Measurements from ENCODE around the gene KIR2DL3.

KIR2DL3 gene

DNA sequence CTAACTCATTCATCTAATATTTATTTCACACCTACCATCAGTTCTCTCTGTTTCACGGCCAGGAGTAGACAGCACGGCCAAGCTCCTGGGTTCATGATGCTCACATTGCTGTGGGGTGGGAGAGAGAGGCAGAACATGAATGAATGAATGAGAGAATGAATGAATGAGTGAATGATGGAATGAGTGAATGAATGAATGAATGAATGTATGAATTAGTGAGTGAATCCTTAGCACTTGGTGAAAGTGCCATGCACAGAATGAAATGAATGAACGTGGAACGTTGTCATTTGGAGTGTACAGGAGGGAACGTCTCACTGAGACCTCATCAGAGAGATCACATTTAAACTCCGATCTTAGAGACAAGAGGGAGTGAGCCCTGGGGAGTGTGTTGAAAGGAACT is 53.2 kb downstream of the KIR2DL3 start (continued):
- TF ChIP-seq ZNF785 (tag by site-specific recombination; IDR thresholded peaks at IDR 0.05), result no peak
- no peak for TF ChIP-seq ZNF558 (tag by site-specific recombination; IDR thresholded peaks at IDR 0.05)
- TF ChIP-seq ZNF175 (tag by site-specific recombination; IDR thresholded peaks at IDR 0.05), result no peak
- TF ChIP-seq ZFP69B (tag by site-specific recombination; IDR thresholded peaks at IDR 0.05), result no peak
- no peak for TF ChIP-seq SALL2 (tag by site-specific recombination; IDR thresholded peaks at IDR 0.05; ENCODE audit: borderline replicate concordance)
- TF ChIP-seq ZNF473 (tag by site-specific recombination; IDR thresholded peaks at IDR 0.05), result no peak
- no peak for TF ChIP-seq WT1 (tag by site-specific recombination; IDR thresholded peaks at IDR 0.05)
- TF ChIP-seq SCRT2 (tag by site-specific recombination; IDR thresholded peaks at IDR 0.05), result no peak
- TF ChIP-seq ZNF398 (tag by site-specific recombination; IDR thresholded peaks at IDR 0.05), result no peak
- no peak for TF ChIP-seq ZNF530 (tag by site-specific recombination; IDR thresholded peaks at IDR 0.05; ENCODE audit: low read depth)
- no peak for TF ChIP-seq ZNF433 (tag by site-specific recombination; IDR thresholded peaks at IDR 0.05; ENCODE audit: low read depth)

DNA sequence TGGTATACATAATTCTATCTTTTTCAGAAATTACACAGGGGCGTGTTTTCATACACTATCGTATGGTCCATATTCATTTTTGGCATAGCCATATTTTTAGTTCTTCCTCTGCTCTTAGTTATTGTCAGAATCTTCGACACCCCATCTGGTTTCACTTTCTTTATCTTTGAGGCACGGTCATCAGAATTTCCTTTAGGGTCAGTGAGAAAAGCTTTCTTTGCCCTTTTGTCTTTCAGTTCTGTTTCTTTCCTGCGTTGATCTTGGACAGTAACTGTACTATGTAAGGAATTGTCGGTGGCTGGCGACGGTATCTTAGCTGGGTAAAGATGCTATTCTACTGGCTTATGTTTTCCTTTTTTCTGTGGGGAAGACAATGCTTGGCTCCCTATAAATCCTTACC is 54.5 kb downstream of the KIR2DL3 start:
- CTCF ChIA-PET, result no interaction called here
- Histone ChIP-seq H3K36me3 (ENCODE audit: control insufficient read depth in 2 of 2, insufficient read depth in 1 of 2, low read length in 2 of 2) (no peaks in the 10 kb centered on the region), H3K27ac (ENCODE audit: extremely low read depth, low read depth, low read length) (no peak overlapping the region), H3K4me1 (ENCODE audit: control insufficient read depth, insufficient read depth, low read length) (no peaks in the 10 kb centered on the region), H3K4me3 (ENCODE audit: low read depth, low read length) (no peak overlapping the region), H3K9me3 (ENCODE audit: control insufficient read depth, insufficient read depth, low read depth, low read length) (no peaks in the 10 kb centered on the region)
- POLR2A ChIA-PET, result no interaction called here
- no peak for TF ChIP-seq ZNF514 (tag by site-specific recombination; IDR thresholded peaks at IDR 0.05)
- no peak for TF ChIP-seq OVOL3 (tag by site-specific recombination; IDR thresholded peaks at IDR 0.05)
- no peak for TF ChIP-seq ZNF558 (tag by site-specific recombination; IDR thresholded peaks at IDR 0.05)
- no peak for TF ChIP-seq ZFP3 (tag by site-specific recombination; IDR thresholded peaks at IDR 0.05; ENCODE audit: low read depth)
- TF ChIP-seq ZNF548 (tag by site-specific recombination; IDR thresholded peaks at IDR 0.05), result no peak
- no peak for TF ChIP-seq SCRT1 (tag by site-specific recombination; IDR thresholded peaks at IDR 0.05; ENCODE audit: borderline replicate concordance)
- TF ChIP-seq FEZF1 (tag by site-specific recombination; IDR thresholded peaks at IDR 0.05), result no peak
- no peak for TF ChIP-seq OSR2 (tag by site-specific recombination; IDR thresholded peaks at IDR 0.05)
- no peak for TF ChIP-seq ZNF16 (tag by site-specific recombination; IDR thresholded peaks at IDR 0.05; ENCODE audit: low read depth)
- no peak for TF ChIP-seq ZNF175 (tag by site-specific recombination; IDR thresholded peaks at IDR 0.05)
- TF ChIP-seq, protein P1, sequence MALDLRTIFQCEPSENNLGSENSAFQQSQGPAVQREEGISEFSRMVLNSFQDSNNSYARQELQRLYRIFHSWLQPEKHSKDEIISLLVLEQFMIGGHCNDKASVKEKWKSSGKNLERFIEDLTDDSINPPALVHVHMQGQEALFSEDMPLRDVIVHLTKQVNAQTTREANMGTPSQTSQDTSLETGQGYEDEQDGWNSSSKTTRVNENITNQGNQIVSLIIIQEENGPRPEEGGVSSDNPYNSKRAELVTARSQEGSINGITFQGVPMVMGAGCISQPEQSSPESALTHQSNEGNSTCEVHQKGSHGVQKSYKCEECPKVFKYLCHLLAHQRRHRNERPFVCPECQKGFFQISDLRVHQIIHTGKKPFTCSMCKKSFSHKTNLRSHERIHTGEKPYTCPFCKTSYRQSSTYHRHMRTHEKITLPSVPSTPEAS (tag by site-specific recombination; IDR thresholded peaks at IDR 0.05), result no peak
- no peak for TF ChIP-seq ZBTB21 (tag by site-specific recombination; IDR thresholded peaks at IDR 0.05)
- TF ChIP-seq ZBTB7A (tag by site-specific recombination; IDR thresholded peaks at IDR 0.05; ENCODE audit: low read depth), result no peak
- TF ChIP-seq ZNF350 (tag by site-specific recombination; IDR thresholded peaks at IDR 0.05), result no peak

DNA sequence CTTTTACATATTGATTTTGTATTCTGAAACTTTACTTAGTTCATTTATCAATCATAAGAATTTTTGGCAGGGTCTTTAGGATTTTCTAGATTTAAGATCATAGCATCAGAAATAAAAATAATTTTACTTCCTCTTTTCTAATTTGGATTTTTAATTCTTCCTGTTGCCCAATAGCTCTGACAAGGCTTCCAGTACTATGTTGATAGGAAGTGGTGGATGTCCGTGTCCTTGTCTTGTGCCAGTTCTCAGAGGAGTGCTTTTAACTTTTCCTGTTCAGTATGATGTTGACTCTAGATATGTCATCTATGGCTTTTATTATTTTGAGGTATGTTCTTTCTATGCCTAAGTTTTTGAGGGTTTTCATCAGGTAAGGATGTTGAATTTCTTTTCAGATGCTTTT is 57.4 kb downstream of the KIR2DL3 start:
- ChIA-PET CTCF (no interaction called here), POLR2A (no interaction called here)
- no peak overlapping the region for H3K27ac ChIP-seq (ENCODE audit: extremely low read depth, low read depth, low read length)
- H3K36me3 ChIP-seq (ENCODE audit: control insufficient read depth in 2 of 2, insufficient read depth in 1 of 2, low read length in 2 of 2), result no peaks in the 10 kb centered on the region
- no peak overlapping the region for H3K4me3 ChIP-seq (ENCODE audit: low read depth, low read length)
- H3K4me1 ChIP-seq (ENCODE audit: control insufficient read depth, insufficient read depth, low read length), result no peaks in the 10 kb centered on the region
- no peaks in the 10 kb centered on the region for H3K9me3 ChIP-seq (ENCODE audit: control insufficient read depth, insufficient read depth, low read depth, low read length)
- TF ChIP-seq ZNF274 (IDR thresholded peaks at IDR 0.05; ENCODE audit: low read length) (no peak), ZNF274 (tag by site-specific recombination; IDR thresholded peaks at IDR 0.05; ENCODE audit: borderline replicate concordance) (no peak), ZNF292 (tag by site-specific recombination; IDR thresholded peaks at IDR 0.05; ENCODE audit: borderline replicate concordance, low read depth) (no peak), ZNF248 (tag by site-specific recombination; IDR thresholded peaks at IDR 0.05) (no peak), ZNF335 (tag by site-specific recombination; conservative IDR thresholded peaks at IDR 0.05) (no peak), HOXD13 (CRISPR knock-in tag; IDR thresholded peaks at IDR 0.05; ENCODE audit: borderline replicate concordance) (no peak), ZSCAN23 (tag by site-specific recombination; IDR thresholded peaks at IDR 0.05) (no peak), INSM2 (tag by site-specific recombination; IDR thresholded peaks at IDR 0.05) (no peak), ZNF548 (tag by site-specific recombination; IDR thresholded peaks at IDR 0.05) (no peak), ZIC2 (tag by site-specific recombination; IDR thresholded peaks at IDR 0.05) (no peak)

All from HEK293 (cell line).